Measurements from ENCODE around the gene ADCY1. TPM values are rescaled to one million over a fixed set of nuclear protein-coding genes. Genes with fewer than 3 reads are reported as not detected.

The ADCY1 gene
- total RNA-seq, 1 donor from 2014 or later = 2.4 TPM

- no peak overlapping the region for H3K27ac ChIP-seq
- no peaks in the 10 kb centered on the region for H3K9me3 ChIP-seq
- peaks cover 12% of the 10 kb centered on the region for H3K4me1 ChIP-seq
- H3K4me3 ChIP-seq = no peak overlapping the region
- DNase-seq (no peak), ATAC-seq (no peak)
- peaks cover 44% of the 10 kb centered on the region for H3K27me3 ChIP-seq (ENCODE audit: low read depth)
- intact Hi-C loops (cut with DNase I) = no loop called here
- TF ChIP-seq, protein P1, sequence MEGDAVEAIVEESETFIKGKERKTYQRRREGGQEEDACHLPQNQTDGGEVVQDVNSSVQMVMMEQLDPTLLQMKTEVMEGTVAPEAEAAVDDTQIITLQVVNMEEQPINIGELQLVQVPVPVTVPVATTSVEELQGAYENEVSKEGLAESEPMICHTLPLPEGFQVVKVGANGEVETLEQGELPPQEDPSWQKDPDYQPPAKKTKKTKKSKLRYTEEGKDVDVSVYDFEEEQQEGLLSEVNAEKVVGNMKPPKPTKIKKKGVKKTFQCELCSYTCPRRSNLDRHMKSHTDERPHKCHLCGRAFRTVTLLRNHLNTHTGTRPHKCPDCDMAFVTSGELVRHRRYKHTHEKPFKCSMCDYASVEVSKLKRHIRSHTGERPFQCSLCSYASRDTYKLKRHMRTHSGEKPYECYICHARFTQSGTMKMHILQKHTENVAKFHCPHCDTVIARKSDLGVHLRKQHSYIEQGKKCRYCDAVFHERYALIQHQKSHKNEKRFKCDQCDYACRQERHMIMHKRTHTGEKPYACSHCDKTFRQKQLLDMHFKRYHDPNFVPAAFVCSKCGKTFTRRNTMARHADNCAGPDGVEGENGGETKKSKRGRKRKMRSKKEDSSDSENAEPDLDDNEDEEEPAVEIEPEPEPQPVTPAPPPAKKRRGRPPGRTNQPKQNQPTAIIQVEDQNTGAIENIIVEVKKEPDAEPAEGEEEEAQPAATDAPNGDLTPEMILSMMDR (IDR thresholded peaks at IDR 0.05) = no peak
- no peaks in the 10 kb centered on the region for H3K36me3 ChIP-seq
Observed at GRCh38 chr7:45578022-45578421, 3.9 kb downstream of the ADCY1 start.

DNA sequence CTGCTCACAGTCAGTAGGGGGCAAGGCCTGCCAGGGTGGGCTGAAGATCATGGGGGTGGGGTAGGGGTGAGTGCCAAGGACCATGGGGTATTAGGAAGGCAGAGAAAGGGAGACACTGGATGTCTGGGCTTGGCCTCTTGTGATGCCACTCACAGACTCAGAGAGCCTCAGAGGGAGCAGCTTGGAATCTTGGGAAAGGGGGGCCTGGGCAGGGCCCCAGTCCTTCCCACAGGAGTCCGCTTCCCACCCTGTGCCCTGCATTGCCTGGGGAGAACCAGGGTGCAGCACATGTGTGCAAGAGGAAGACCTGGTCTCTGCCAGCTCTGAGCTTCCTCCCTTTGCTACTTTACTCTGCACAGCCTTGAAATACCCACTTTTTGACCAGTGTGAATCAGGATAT lies 4.3 kb downstream of the ADCY1 start:
- intact Hi-C loops (cut with DNase I) = no loop called here
- TF ChIP-seq, protein P1 (IDR thresholded peaks at IDR 0.05) = no peak
- no peak for DNase-seq

GRCh38 chr7:45579391-45579801 lies 5.2 kb downstream of the ADCY1 start:
- Histone ChIP-seq H3K4me1 (peaks cover 12% of the 10 kb centered on the region), H3K36me3 (no peaks in the 10 kb centered on the region), H3K4me3 (no peak overlapping the region), H3K9me3 (no peaks in the 10 kb centered on the region), H3K27me3 (ENCODE audit: low read depth) (peaks cover 34% of the 10 kb centered on the region), H3K27ac (no peak overlapping the region)
- ATAC-seq (no peak), DNase-seq (no peak)
- TF ChIP-seq, protein P1 (IDR thresholded peaks at IDR 0.05) = no peak
- intact Hi-C loops (cut with DNase I) = no loop called here

More for the DNA sequence above, 4.3 kb downstream of the ADCY1 start:
- Histone ChIP-seq H3K4me3 (no peak overlapping the region), H3K36me3 (no peaks in the 10 kb centered on the region), H3K4me1 (peaks cover 12% of the 10 kb centered on the region), H3K27me3 (ENCODE audit: low read depth) (peaks cover 40% of the 10 kb centered on the region), H3K9me3 (no peaks in the 10 kb centered on the region), H3K27ac (no peak overlapping the region)
- no peak for ATAC-seq

GRCh38 chr7:45580053-45580872 lies 6.1 kb downstream of the ADCY1 start:
- DNase-seq = no peak
- Histone ChIP-seq H3K36me3 (no peaks in the 10 kb centered on the region), H3K4me3 (no peak overlapping the region), H3K4me1 (peaks cover 6% of the 10 kb centered on the region), H3K27me3 (ENCODE audit: low read depth) (peaks cover 27% of the 10 kb centered on the region), H3K9me3 (no peaks in the 10 kb centered on the region), H3K27ac (no peak overlapping the region)
- intact Hi-C loops (cut with DNase I) = no loop called here
- no peak for ATAC-seq
- TF ChIP-seq, protein P1 (IDR thresholded peaks at IDR 0.05) = peak; percentile 19

GRCh38 chr7:45581271-45581780 lies 7.2 kb downstream of the ADCY1 start:
- DNase-seq (no peak), ATAC-seq (no peak)
- Histone ChIP-seq H3K4me3 (no peak overlapping the region), H3K4me1 (no peaks in the 10 kb centered on the region), H3K27ac (no peak overlapping the region), H3K36me3 (no peaks in the 10 kb centered on the region), H3K9me3 (no peaks in the 10 kb centered on the region), H3K27me3 (ENCODE audit: low read depth) (peaks cover 17% of the 10 kb centered on the region)
- TF ChIP-seq, protein P1 (IDR thresholded peaks at IDR 0.05) = no peak
- intact Hi-C loops (cut with DNase I) = no loop called here
